Stomach smooth muscle (tissue), 2 donors: ENCODE results near the gene PYDC1.

ENCODE experiments used
- H3K27ac ChIP-seq: one replicate; pipeline ENCODE4 v1.7.0; 2013; ENCODE audit warnings: mild to moderate bottlenecking, low read length, inconsistent platforms
- H3K27me3 ChIP-seq, 2 donors: one replicate each; pipeline ENCODE4 v1.7.0; 2013; ENCODE audit warnings: low read length in 2 of 2; ENCODE audit not compliant: insufficient read depth in 2 of 2, control insufficient read depth in 1 of 2
- H3K36me3 ChIP-seq, 2 donors: one replicate each; pipeline ENCODE4 v1.7.0; 2013; ENCODE audit warnings: low read length in 2 of 2; ENCODE audit not compliant: control insufficient read depth in 2 of 2, insufficient read depth in 2 of 2
- H3K4me1 ChIP-seq: one replicate; pipeline ENCODE4 v1.7.0; 2013; ENCODE audit warnings: low read length; ENCODE audit not compliant: control insufficient read depth, insufficient read depth
- H3K4me3 ChIP-seq, 2 donors: one replicate each; pipeline ENCODE4 v1.7.0; 2013; ENCODE audit warnings: low read length in 2 of 2
- H3K9ac ChIP-seq, 2 donors: one replicate each; pipeline ENCODE4 v1.7.0; 2013; ENCODE audit warnings: low read length in 2 of 2, mild to moderate bottlenecking in 1 of 2
- H3K9me3 ChIP-seq, 2 donors: one replicate each; pipeline ENCODE4 v1.7.0; 2013; ENCODE audit warnings: low read length in 2 of 2; ENCODE audit not compliant: control insufficient read depth in 2 of 2
- donor health status: healthy.
- donor health status: Pancreatic carcinoma.

PYDC1 gene

GRCh38 chr16:31221357-31222160 lies 4.6 kb upstream of the PYDC1 start:
- H3K9me3 ChIP-seq = no peaks in the 10 kb centered on the region
- no peak overlapping the region for H3K4me3 ChIP-seq
- H3K36me3 ChIP-seq = no peaks in the 10 kb centered on the region
- no peak overlapping the region for H3K27ac ChIP-seq
- H3K9ac ChIP-seq = no peak overlapping the region
- peaks cover 7% of the 10 kb centered on the region for H3K4me1 ChIP-seq
- H3K27me3 ChIP-seq = peaks cover 26 to 31% of the 10 kb centered on the region in 2 donors

GRCh38 chr16:31219154-31219741 lies 2.3 kb upstream of the PYDC1 start:
- peaks cover 28% of the 10 kb centered on the region for H3K4me1 ChIP-seq
- H3K27ac ChIP-seq = no peak overlapping the region
- no peaks in the 10 kb centered on the region for H3K9me3 ChIP-seq
- H3K9ac ChIP-seq = no peak overlapping the region
- no peaks in the 10 kb centered on the region for H3K36me3 ChIP-seq
- no peak overlapping the region for H3K4me3 ChIP-seq
- H3K27me3 ChIP-seq = peaks cover 42 to 46% of the 10 kb centered on the region in 2 donors

GRCh38 chr16:31217136-31217530 lies 198 bp upstream of the PYDC1 start:
- Histone ChIP-seq H3K27ac (no peak overlapping the region), H3K9me3 (no peaks in the 10 kb centered on the region), H3K4me3 (peak overlapping the region in 1 of 2 donors; percentile 55), H3K36me3 (no peaks in the 10 kb centered on the region), H3K4me1 (peaks cover 28% of the 10 kb centered on the region), H3K9ac (no peak overlapping the region), H3K27me3 (peaks cover 44 to 46% of the 10 kb centered on the region in 2 donors)

GRCh38 chr16:31215287-31216162 lies 1.4 kb downstream of the PYDC1 start:
- Histone ChIP-seq H3K9ac (no peak overlapping the region), H3K27me3 (peaks cover 34 to 46% of the 10 kb centered on the region in 2 donors)

GRCh38 chr16:31214708-31215286 lies 2.1 kb downstream of the PYDC1 start:
- Histone ChIP-seq H3K4me1 (peaks cover 28% of the 10 kb centered on the region), H3K9me3 (no peaks in the 10 kb centered on the region), H3K9ac (no peak overlapping the region), H3K27ac (no peak overlapping the region), H3K27me3 (peaks cover 37 to 46% of the 10 kb centered on the region in 2 donors), H3K36me3 (no peaks in the 10 kb centered on the region), H3K4me3 (peak overlapping the region; percentile 58 to 67)

More at GRCh38 chr16:31215287-31216162, 1.4 kb downstream of the PYDC1 start:
- Histone ChIP-seq H3K36me3 (no peaks in the 10 kb centered on the region), H3K9me3 (no peaks in the 10 kb centered on the region), H3K27ac (no peak overlapping the region), H3K4me3 (peak overlapping the region; percentile 58 to 67), H3K4me1 (peaks cover 28% of the 10 kb centered on the region)

- Histone ChIP-seq H3K27ac (no peak within 1 kb of the TSS), H3K36me3 (no peaks in the 10 kb centered on the region)
These were observed 2.8 kb downstream of the PYDC1 start, which contains the start of gene TRIM72 for GRCh38 chr16:31213877-31214707. TRIM72 (plus strand) TSS chr16:31214119; CDS start chr16:31214739, 620 bp downstream.

GRCh38 chr16:31213342-31213741 lies 3.6 kb downstream of the PYDC1 start:
- peaks cover 29 to 37% of the 10 kb centered on the region in 2 donors for H3K27me3 ChIP-seq
- H3K27ac ChIP-seq = no peak overlapping the region
- no peak overlapping the region for H3K9ac ChIP-seq
- H3K36me3 ChIP-seq = no peaks in the 10 kb centered on the region
- peaks cover 28% of the 10 kb centered on the region for H3K4me1 ChIP-seq
- no peaks in the 10 kb centered on the region for H3K9me3 ChIP-seq
- H3K4me3 ChIP-seq = no peak overlapping the region

More at GRCh38 chr16:31213877-31214707, 2.8 kb downstream of the PYDC1 start, which contains the start of gene TRIM72:
- Histone ChIP-seq H3K9ac (no peak within 1 kb of the TSS), H3K27me3 (peaks cover 34 to 45% of the 10 kb centered on the region in 2 donors), H3K4me1 (peaks cover 28% of the 10 kb centered on the region), H3K9me3 (no peaks in the 10 kb centered on the region), H3K4me3 (peak within 1 kb of the TSS; percentile 58 to 67)

- no peak overlapping the region for H3K27ac ChIP-seq
- no peak overlapping the region for H3K4me3 ChIP-seq
- H3K4me1 ChIP-seq = peaks cover 12% of the 10 kb centered on the region
- peaks cover 10 to 18% of the 10 kb centered on the region in 2 donors for H3K27me3 ChIP-seq
- H3K9me3 ChIP-seq = no peaks in the 10 kb centered on the region
- H3K9ac ChIP-seq = no peak overlapping the region
- H3K36me3 ChIP-seq = no peaks in the 10 kb centered on the region
These were observed 10.2 kb downstream of the PYDC1 start for GRCh38 chr16:31206776-31207175.

GRCh38 chr16:31204871-31205666 lies 11.9 kb downstream of the PYDC1 start:
- Histone ChIP-seq H3K9ac (no peak overlapping the region), H3K27ac (no peak overlapping the region), H3K4me3 (no peak overlapping the region), H3K36me3 (no peaks in the 10 kb centered on the region), H3K27me3 (peaks cover 10 to 19% of the 10 kb centered on the region in 2 donors), H3K9me3 (no peaks in the 10 kb centered on the region), H3K4me1 (peaks cover 21% of the 10 kb centered on the region)
